Measurements from ENCODE around the gene WSB2. TPM values are rescaled to one million over a fixed set of nuclear protein-coding genes. Genes with fewer than 3 reads are reported as not detected.

WSB2 gene
- total RNA-seq, 1 donor from 2014 or later, result 89.1 TPM

GRCh38 chr12:118038137-118038536, 22.8 kb downstream of the WSB2 start:
- DNase-seq (no peak), ATAC-seq (no peak)
- intact Hi-C loops (cut with DNase I), result no loop called here
- H3K4me1 ChIP-seq, result peaks cover 8% of the 10 kb centered on the region
- peaks cover 100% of the 10 kb centered on the region for H3K36me3 ChIP-seq
- H3K4me3 ChIP-seq, result no peak overlapping the region
- H3K27ac ChIP-seq, result no peak overlapping the region
- H3K9me3 ChIP-seq, result no peaks in the 10 kb centered on the region
- TF ChIP-seq, protein P1, sequence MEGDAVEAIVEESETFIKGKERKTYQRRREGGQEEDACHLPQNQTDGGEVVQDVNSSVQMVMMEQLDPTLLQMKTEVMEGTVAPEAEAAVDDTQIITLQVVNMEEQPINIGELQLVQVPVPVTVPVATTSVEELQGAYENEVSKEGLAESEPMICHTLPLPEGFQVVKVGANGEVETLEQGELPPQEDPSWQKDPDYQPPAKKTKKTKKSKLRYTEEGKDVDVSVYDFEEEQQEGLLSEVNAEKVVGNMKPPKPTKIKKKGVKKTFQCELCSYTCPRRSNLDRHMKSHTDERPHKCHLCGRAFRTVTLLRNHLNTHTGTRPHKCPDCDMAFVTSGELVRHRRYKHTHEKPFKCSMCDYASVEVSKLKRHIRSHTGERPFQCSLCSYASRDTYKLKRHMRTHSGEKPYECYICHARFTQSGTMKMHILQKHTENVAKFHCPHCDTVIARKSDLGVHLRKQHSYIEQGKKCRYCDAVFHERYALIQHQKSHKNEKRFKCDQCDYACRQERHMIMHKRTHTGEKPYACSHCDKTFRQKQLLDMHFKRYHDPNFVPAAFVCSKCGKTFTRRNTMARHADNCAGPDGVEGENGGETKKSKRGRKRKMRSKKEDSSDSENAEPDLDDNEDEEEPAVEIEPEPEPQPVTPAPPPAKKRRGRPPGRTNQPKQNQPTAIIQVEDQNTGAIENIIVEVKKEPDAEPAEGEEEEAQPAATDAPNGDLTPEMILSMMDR (IDR thresholded peaks at IDR 0.05), result no peak
- H3K27me3 ChIP-seq, result no peaks in the 10 kb centered on the region

GRCh38 chr12:118036672-118037411, 24.1 kb downstream of the WSB2 start:
- DNase-seq, result no peak
- Histone ChIP-seq H3K27me3 (no peaks in the 10 kb centered on the region), H3K36me3 (peaks cover 100% of the 10 kb centered on the region), H3K4me1 (peaks cover 8% of the 10 kb centered on the region), H3K4me3 (no peak overlapping the region), H3K27ac (no peak overlapping the region), H3K9me3 (no peaks in the 10 kb centered on the region)
- TF ChIP-seq, protein P1 (IDR thresholded peaks at IDR 0.05), result no peak
- intact Hi-C loops (cut with DNase I), result no loop called here
- ATAC-seq, result no peak

DNA sequence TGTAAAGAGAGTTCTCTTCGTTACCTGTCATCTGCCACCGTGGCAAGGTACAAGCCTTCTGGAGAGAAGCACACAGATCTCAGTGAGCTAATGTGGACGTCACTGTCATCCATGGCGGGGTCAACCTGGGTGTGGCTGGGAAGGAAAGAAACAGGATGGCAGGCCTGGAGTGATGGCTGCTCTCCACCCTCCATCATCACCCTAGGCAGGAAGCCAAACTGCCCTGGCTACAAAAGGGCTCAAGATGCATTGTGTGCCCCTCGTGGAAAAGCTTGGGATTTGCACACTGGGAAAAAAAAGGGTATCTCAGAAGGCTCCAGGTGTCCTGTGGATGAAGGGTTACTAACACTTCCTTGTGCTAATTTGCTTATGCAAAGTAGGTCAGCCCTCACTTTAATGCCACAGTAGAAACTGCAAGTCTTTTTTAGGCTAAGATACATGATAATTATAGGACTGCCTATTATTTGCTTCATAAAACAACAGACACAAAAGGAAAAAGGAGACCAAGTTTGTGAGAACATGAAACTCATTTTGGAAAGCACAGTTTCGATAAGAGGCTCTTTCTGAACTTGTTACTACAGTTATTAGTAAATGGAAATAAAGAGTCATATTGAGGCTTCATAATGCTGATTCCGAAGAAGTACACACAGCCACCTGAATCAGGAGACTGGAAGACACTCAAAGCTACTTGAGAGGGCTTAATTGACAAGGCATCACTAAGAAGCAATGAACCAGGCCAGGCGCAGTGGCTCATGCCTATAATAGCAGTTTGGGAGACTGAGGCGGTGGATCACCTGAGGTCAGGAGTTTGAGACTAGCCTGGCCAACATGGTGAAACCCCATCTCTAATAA, 25.6 kb downstream of the WSB2 start:
- H3K9me3 ChIP-seq, result no peaks in the 10 kb centered on the region
- H3K4me3 ChIP-seq, result no peak overlapping the region
- no peaks in the 10 kb centered on the region for H3K27me3 ChIP-seq
- H3K4me1 ChIP-seq, result peaks cover 8% of the 10 kb centered on the region
- no peak for DNase-seq
- H3K36me3 ChIP-seq, result peaks cover 100% of the 10 kb centered on the region
- TF ChIP-seq, protein P1 (IDR thresholded peaks at IDR 0.05), result no peak
- no peak overlapping the region for H3K27ac ChIP-seq
- intact Hi-C loops (cut with DNase I), result no loop called here
- no peak for ATAC-seq

GRCh38 chr12:118034429-118035189, 26.4 kb downstream of the WSB2 start:
- H3K27ac ChIP-seq, result no peak overlapping the region
- TF ChIP-seq, protein P1 (IDR thresholded peaks at IDR 0.05), result peak; percentile 26
- ATAC-seq, result peak; percentile 60
- DNase-seq, result no peak
- H3K4me3 ChIP-seq, result no peak overlapping the region
- no peaks in the 10 kb centered on the region for H3K27me3 ChIP-seq
- no peaks in the 10 kb centered on the region for H3K9me3 ChIP-seq
- peaks cover 100% of the 10 kb centered on the region for H3K36me3 ChIP-seq
- peaks cover 8% of the 10 kb centered on the region for H3K4me1 ChIP-seq
- intact Hi-C loops (cut with DNase I), result no loop called here

- Histone ChIP-seq H3K4me3 (no peak overlapping the region), H3K27ac (no peak overlapping the region), H3K9me3 (no peaks in the 10 kb centered on the region), H3K27me3 (no peaks in the 10 kb centered on the region), H3K4me1 (peaks cover 8% of the 10 kb centered on the region), H3K36me3 (peaks cover 98% of the 10 kb centered on the region)
- intact Hi-C loops (cut with DNase I), result no loop called here
- TF ChIP-seq, protein P1 (IDR thresholded peaks at IDR 0.05), result no peak
- no peak for DNase-seq
- no peak for ATAC-seq
These were observed 27.1 kb downstream of the WSB2 start for GRCh38 chr12:118033902-118034301.
